SK-MEL-5 (cell line): Measurements from ENCODE around the gene MYDGF. TPM values are rescaled to one million over a fixed set of nuclear protein-coding genes. Genes with fewer than 3 reads are reported as not detected.

Experiments
- DNase-seq: peaks from one replicate; pipeline ENCODE4 v3.0.0-alpha.2; 2016; ENCODE audit warnings: low read depth, low spot score
- in situ Hi-C: cut with HindIII; loops from 2 replicates; pipeline ENCODE4 v1.10.0; 2016; ENCODE audit warnings: low sequenced_read_pairs, high pct_unique_total_duplicates, low pct_unique_long_range_greater_than_20kb
- total RNA-seq: library from RNA; depleted of rRNA; stranded (reverse); fragments of >200 nt; shearing (Covaris generic); gene quantifications from 2 replicates; pipeline ENCODE4 v1.2.3, GENCODE V29; 2014

Gene MYDGF
- total RNA-seq, 1 experiment from 2014 or later: 321 TPM

DNA sequence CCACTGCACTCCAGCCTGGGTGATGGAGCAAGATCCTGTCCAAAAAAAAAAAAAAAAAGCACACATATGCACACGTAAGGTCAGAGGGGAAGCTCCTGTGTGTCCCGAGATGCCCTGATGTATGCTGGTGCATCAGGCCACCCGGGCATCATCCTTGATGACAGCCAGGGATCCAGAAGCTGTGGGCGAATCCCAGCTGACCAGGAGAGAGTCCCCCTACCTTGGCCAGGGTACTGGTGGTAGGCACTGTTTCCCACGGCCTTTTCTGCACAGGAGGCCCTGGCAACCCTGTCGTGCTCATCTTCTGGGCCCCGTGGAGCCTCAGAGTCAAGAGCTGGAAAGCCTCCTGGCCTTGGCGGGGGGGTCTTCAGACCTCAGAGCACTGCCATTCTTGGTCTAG is 14.0 kb downstream of the MYDGF start:
- in situ Hi-C loops: no loop called here
- no peak for DNase-seq

DNA sequence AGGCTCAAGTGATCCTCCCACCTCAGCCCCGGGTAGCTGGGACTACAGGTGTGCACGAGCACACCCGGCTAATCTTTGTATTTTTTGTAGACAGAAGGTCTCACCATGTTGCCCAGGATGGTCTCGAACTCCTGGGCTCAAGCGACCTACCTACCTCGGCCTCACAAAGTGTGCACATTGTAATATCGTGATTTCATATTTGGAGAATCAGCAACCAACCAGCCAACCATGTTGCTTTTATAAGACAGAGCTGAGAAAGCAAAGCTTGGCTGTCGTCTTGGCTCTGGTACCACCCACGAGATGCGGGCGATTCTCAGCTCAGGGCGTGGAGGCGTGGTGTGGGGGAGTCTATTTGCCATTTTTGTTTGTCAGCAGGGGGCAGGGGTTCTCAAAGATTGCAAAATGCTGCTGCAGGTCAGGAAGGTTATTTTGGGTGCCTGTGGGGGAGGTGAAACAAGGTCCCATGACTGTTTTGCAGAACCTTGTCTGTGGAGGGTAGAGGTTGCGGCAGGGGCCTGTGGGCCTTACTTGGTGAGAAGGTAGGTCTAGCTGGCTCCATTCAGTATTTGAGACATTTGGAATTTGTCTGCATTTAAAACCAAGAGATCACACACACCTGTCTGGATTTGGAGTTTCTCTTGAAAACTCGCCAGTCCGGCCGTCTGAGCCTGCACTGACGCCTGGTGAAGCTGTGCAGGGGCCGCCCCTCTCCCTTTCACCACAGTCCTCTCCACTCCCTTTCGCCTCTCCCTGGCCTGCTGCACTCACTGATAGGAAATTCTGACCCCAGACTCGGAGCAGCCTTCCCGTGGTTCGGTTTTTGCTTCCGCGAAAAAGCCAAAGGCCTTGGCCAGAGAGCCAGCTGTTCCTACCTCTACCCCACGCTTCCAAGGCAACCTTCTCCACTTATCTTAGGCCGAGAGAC is 15.4 kb downstream of the MYDGF start:
- in situ Hi-C loops: no loop called here
- DNase-seq: no peak

DNA sequence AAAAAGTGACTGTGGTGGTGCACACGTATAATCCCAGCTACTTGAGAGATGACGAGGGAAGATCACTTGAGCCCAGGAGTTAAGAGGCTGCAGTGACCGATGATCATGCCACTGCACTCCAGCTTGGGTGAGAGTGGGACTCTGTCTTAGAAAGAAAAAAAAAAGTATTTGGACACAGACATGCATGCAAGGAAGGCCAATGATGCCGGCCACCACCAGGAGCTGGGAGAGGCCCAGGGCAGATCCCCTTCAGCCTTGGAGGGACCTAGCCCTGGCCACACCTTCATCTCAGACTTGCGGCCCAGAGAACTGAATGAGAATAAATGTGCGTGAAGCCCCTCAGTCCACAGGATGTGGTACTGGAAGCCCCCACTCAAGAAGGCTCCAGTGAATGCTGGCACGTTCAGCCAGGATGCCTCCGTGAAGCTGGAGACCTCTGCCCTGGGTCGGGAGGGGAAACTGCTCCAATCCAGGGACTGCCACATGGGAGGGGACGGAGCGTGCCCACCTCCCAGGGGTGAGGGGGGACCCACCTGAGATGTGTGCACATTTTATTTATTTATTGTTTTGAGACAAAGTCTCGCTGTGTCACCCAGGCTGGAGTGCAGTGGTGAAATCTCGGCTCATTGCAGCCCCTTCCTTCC is 16.2 kb downstream of the MYDGF start:
- in situ Hi-C loops: no loop called here
- no peak for DNase-seq

DNA sequence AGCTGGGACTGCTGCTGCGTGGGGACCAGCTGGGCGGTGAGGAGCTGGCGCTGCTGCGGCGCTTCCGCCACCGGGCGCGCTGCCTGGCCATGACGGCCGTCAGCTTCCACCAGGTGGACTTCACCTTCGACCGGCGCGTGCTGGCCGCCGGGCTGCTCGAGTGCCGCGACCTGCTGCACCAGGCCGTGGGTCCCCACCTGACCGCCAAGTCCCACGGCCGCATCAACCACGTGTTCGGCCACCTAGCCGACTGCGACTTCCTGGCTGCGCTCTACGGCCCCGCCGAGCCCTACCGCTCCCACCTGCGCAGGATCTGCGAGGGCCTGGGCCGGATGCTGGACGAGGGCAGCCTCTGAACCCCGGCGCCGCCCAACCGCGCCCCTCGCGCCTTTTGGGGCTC is 18.1 kb downstream of the MYDGF start:
- in situ Hi-C loops: no loop called here
- DNase-seq: no peak

DNA sequence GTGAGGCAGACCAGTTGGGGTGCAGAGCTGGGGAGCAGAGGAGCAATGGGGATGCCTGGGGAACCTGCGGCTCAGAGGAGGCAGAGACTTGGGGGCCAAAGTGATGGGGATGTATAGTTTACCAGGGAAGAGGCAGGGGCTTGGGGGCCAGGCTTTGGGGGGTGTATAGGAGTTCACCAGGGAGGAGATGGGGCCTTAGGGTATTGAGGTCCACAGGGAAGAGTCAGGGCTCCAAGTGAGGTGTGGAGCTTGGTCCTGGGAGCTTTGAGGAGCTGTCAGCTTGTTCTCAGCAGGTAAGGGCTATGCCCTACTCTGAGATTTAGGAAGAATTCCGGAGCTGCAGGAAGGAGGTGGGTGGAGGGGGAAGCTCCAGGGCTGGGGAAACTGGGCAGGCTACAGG is 20.0 kb downstream of the MYDGF start:
- no peak for DNase-seq
- in situ Hi-C loops: no loop called here

DNA sequence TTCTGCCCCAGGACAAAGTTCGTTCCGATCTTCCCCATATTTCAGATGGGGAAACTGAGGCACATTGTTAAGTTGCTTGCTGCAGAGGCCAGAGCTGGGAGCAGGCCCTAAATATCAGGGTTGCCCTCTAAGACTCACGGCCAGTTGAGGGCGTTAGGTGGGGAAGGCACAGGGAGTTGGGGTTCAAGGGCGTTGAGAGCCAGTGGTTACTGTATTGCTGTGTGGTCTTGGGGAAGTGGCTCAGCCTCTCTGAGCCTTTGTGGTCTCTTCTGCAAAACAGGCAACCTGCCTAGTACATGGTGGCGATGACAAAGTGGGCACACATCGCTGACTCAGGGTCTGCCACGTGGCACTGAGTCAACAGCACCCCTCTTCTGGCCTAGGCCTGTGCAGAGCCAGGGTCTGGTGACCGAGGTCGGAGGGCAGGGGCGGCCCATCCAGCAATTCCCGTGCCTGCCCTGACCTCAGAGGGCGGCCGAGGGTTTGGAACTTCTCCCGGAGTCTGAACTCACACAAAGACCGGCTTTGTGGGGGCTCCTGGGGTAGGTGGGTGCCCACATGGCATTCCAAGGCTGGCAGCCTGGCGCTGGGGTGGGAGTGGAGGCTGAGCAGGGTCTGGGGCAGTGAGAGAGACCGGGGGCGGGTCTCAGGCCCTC is 20.6 kb downstream of the MYDGF start:
- in situ Hi-C loops: no loop called here
- DNase-seq: peak; percentile 44

DNA sequence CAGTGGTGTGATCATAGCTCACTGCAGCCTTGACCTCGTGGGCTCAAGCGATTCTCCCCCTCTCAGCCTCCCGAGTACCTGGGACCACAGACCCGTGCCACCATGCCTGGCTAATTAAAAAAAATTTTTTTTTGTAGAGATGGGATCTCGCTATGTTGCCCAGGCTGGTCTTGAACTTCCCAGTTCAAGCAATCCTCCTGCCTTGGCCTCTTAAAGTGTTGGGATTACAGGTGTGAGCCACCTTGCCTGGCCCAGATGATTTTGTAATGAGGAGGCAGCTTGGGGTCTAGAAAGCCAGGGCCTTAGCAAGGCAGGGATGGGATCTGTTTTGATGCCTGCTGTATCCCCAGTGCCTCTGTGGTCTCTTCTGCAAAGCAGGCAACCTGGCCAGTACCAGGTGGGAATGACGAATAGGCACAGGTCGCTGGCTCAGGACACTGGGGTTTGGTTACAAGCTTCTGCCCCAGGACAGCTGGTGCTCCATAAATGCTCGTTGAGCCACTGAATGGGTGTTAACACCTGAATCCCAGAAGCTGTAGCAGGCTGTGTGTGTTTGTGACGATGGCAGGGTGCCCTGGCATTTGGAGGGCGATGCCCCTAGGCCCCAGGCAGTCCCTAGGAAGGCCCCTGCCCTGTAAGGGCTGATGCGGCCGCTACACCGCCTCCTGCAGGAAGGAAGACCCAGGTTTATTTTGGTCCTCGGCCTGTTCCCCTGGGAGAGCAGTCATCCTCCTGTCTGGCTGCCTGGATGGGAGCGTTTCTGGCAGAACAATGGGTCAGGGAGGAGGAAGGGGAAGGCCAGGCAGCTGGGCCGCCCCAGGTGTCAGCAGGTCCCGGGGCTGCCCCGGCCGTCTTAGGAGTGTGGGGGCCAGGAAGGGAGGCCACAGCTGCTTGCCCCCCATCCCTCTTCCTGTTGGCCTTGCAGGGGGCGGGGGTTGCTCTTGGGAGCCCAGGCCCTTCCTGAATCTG is 22.2 kb downstream of the MYDGF start:
- in situ Hi-C loops: no loop called here
- DNase-seq: no peak

DNA sequence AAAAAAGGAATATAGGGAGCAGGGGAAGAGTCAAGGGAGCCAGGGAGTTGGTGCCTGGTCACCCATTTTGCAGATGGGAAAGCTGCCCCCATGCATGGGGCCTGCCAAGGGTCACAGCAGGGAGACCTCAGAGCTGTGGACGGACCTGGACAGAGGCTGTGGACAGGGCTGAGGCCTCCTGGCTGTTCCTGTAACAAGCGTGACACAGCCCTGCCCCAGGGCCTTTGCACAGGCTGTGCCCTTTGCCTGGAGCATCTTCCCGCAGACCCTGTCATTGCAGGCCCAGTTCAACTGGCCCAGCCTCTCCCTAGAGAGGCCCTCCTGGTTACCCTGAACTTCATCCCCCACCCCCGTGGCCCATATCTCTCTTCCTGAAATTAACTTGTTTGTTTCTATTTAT is 24.4 kb downstream of the MYDGF start:
- in situ Hi-C loops: no loop called here
- no peak for DNase-seq

DNA sequence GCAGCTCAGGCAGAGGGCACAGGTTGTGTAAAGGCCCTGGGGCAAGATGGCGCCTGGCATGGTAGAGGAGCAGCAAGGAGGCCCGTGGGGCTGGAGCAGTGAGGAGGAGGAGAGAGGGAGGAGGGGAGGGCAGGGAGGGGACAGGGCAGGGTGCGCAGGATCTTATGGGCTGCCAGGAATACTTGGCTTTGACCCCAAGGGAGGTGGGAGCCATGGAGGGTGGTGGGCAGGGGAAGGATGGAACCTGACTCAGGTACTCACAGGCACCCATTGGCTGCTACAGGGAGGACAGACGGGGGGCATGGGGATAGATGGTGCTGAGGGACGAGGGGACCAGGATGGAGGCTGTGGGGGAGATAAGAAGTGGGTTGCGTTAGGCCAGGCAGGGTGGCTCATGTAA is 27.5 kb downstream of the MYDGF start:
- in situ Hi-C loops: no loop called here
- DNase-seq: no peak

DNA sequence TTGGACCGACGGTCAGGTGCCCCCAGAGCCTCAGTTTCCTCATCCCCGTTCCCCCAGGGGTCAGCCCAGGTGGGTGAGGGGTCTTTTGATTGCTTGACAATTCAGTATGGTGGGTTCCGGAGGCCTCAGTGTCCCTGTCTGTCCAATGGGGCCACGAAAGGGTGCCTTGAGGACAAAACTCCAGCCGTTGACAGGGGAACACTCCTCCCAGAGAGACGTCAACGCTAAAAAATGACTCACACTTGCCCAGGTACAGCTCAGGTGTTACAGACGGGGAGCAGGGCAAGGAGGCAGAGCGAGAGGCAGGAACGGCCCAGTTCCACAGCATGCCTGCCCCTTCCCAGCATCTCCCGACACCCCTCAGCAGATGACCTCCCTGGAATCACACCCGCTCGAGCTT is 29.0 kb downstream of the MYDGF start:
- DNase-seq: no peak
- in situ Hi-C loops: no loop called here

DNA sequence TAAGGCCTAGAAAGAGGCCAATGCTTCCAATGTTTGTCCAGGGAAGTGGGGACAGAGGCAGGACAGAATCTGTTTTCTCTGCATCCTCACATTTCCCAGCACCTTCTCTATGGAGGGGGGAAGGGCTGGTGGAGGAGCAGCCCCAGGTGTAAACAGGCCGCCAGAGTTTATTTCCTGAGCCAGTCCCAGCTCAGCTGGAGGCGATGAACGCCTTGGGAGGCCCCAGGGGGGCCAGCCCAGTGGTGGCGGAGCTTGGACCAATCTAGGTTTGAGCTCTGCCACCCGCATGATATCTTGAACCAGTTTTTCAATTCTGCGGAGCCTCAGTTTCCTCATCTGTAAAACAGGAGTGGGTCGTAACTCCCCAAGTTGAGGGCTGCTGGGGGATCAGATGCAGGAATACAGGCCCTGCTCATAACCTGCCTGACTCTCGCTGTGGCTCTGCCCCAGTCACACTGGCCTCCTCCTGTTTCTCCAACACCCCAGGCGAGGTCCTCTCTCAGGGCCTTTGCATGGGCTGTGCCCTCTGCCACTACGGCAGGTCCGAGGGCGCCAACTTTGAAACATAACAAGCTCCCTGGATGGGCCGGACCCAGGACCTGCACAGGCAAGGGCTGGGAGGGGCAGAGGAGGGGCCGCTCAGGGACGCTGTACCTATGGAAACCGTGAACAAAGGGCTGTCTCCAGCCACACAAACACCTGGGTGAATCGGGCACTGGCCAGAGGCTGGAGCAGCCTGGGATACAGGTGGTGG is 29.7 kb downstream of the MYDGF start:
- DNase-seq: no peak

DNA sequence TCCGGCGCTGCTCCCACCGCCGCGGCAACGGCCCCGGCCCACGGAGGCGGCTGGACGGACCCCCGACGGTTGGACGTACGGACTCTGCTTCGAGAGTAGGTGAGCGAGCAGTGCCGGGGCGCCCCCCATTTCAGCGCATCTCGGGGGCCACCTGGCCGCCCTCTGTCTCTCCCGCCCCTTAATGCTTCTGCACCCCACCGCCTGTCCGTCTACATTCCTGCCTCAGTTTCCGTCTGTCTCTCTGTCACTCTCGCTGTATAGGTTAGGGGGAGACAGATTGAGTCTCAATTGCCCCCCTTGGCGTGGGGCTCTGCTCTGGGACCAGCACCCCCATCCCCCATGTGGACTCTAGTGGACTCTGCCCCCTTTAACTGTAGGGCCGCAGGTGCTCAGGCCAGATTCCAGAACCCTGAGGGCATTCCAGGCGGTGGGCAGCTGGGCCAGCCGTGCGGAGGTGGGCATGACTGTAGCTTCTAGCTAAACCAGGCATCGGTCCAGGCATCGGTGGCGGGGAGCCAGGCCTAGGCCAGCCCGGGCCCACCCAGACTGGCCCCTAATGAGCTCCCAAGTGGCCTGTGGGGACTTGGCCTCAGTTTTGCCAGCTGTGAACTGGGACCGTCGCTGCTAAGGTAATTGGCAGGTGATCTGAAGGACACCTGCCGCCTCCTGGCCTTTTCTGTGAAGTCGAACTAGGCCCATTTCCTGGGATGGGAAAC is 30.5 kb downstream of the MYDGF start:
- in situ Hi-C loops: no loop called here
- no peak for DNase-seq

More for the DNA sequence above, 29.7 kb downstream of the MYDGF start:
- in situ Hi-C loops: no loop called here

DNA sequence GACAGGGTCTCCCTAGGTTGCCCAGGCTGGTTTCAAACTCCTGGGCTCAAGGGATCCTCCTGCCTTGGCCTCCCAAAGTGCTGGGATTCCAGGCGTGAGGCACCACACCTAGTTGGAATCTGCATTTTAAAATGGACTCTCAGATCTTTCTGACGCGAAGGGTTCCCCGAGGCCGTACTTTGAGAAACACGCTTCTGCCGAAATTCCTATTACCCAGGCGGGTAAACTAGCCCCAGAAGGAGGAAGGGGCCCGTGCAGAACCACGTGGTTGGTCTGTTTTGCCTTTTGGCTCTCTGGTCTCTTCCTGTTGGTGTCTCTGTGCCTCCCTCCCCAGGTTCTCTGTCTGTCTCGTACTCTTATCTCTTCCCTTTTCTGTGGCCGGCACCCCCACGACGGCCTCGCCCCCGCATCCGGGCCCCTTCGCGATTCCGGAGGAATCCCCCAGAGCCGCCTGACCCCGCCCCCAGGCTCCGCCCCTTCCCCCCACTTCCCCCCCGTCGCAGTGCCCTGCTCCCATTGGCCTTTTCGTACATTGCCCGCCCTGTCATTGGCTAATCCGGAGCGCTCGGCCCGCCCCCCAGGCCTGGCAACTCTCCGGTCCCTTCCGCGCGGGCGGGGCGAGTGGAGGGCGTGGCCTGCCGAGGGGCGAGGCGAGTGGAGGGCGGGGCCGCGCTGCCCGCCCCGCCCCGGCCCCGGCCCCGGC is 31.2 kb downstream of the MYDGF start, which contains the start of gene TNFAIP8L1:
TNFAIP8L1 (plus strand) TSS at position 689 of the 703 bp plus-strand sequence. CDS start 12,354 bp downstream, outside the sequence.
- peak; percentile 93 for DNase-seq
- in situ Hi-C loops: no loop called here

DNA sequence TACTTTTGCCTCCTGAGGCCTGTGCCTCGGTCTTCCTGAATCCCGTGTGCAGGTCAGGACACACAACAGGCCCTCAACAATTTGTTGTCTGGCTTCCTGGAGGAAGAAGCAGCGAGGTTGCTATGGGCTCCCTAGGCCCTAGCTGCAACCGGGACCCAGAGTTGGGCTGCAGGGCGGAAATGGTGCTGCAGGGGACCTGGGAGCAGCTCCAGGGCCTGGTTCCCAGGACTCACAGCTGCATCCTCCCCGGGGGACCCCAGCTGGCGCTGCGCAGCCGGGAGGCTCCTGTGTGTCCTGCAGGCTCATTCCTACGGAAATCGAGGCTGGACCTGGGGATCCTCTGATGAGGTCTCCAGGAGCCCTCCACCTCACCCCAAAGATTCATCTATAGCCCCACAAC is 31.8 kb downstream of the MYDGF start:
- in situ Hi-C loops: no loop called here
- DNase-seq: no peak

DNA sequence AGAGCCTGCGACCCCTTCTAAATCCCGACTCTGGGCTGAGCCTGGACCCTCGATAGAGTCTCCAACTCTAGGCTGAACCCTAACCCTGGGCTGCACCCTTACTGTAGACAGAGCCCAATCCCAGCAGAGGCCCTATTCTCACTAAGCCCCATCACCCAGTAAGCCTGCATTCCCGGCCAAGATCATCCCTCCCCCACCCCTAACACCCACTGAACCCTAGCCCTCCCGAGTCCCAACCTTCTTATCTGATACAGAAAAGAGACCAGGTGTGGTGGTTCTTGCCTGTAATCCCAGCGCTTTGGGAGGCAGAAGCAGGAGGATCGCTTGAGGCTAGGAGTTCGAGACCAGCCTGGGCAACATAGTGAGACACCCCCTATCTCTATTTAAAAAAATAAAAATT is 33.4 kb downstream of the MYDGF start:
- no peak for DNase-seq
- in situ Hi-C loops: no loop called here
